ENCODE results near the gene PTCH1.

- TF ChIP-seq, protein P1, sequence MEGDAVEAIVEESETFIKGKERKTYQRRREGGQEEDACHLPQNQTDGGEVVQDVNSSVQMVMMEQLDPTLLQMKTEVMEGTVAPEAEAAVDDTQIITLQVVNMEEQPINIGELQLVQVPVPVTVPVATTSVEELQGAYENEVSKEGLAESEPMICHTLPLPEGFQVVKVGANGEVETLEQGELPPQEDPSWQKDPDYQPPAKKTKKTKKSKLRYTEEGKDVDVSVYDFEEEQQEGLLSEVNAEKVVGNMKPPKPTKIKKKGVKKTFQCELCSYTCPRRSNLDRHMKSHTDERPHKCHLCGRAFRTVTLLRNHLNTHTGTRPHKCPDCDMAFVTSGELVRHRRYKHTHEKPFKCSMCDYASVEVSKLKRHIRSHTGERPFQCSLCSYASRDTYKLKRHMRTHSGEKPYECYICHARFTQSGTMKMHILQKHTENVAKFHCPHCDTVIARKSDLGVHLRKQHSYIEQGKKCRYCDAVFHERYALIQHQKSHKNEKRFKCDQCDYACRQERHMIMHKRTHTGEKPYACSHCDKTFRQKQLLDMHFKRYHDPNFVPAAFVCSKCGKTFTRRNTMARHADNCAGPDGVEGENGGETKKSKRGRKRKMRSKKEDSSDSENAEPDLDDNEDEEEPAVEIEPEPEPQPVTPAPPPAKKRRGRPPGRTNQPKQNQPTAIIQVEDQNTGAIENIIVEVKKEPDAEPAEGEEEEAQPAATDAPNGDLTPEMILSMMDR (IDR thresholded peaks at IDR 0.05) = no peak
- TF ChIP-seq POLR2A (IDR thresholded peaks at IDR 0.05) (no peak), POLR2AphosphoS5 (IDR thresholded peaks at IDR 0.05; ENCODE audit: insufficient read depth in 1 of 2, low read depth in 1 of 2) (no peak)
Measured at GRCh38 chr9:95438561-95439357, 78.0 kb downstream of the PTCH1 start.
